ENCODE measurements around the gene CORO2B.
A peak's percentile ranks its signal among the peaks of the same experiment; 100 is the strongest.

The CORO2B gene

DNA sequence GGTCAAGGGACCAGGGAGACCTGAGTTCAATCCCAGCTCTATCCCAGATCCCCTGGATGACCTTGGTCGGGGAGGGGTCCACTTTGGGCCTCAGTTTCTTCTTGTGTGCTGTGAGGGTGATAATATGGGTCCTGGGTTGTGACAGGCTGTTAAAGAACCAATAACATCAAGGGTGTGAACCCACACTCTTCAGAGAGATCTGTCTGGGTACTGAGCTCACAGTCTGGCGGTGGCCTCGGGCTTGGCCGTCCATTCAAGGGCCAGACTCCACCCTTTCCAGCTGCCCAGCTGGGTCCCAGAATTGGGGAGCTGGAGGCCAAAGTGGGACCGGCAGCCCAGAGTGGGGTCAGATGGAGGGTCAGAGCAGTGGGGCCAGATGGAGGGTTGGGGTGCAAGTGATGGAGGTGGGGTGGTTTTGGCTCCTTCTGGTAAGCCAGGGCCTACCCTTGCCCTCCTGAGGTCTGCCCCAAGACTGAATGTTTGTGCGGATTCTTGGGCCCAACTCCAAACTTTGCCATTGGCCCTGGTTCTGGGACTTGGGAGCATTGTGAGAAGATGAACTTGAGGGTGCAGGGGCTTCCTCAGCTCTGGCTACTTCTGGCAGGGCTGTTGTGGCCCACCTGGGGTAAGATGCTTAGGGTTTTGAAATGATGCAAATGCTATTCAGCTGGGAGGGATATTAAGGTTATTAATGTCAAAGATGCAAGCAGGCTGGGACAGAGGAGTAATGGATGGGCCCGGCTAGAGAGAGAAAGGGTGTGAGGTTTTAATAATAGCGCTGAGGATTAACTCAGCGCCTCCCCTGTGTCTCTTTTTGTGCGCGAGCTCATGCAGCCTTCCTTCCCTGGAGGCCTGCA lies 1.5 kb downstream of the CORO2B start:
- Histone ChIP-seq H3K4me3 (ENCODE audit: low read depth in 1 of 2, low read length in 2 of 2) (peak overlapping the region; percentile 26 to 57), H3K27ac (ENCODE audit: low read length) (no peak overlapping the region), H3K27me3 (ENCODE audit: low read depth, low read length) (peaks cover 18% of the 10 kb centered on the region)

DNA sequence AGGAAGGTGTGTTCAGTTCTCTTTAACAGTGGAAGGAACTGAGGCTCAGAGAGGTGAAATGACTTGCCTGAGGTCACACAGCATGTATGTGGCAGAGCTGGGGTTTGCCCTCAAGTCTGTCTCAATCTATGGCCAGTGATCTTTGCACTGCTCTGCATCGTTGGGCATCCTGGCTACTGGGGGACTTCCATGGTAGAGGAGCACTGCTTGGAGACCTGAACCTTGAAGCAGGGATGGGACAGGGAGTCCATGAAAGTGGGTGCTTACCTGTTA lies 2.0 kb downstream of the CORO2B start:
- Histone ChIP-seq H3K27ac (ENCODE audit: low read length) (no peak overlapping the region), H3K36me3 (ENCODE audit: control insufficient read depth in 1 of 2, insufficient read depth in 2 of 2, low read length in 2 of 2) (no peaks in the 10 kb centered on the region), H3K4me1 (ENCODE audit: control insufficient read depth in 1 of 2, insufficient read depth in 2 of 2, low read length in 2 of 2) (peaks cover 5 to 22% of the 10 kb centered on the region in 2 donors), H3K4me3 (ENCODE audit: low read depth in 1 of 2, low read length in 2 of 2) (no peak overlapping the region), H3K27me3 (ENCODE audit: low read depth, low read length) (peaks cover 18% of the 10 kb centered on the region), H3K9me3 (ENCODE audit: control insufficient read depth in 1 of 2, low read length in 2 of 2) (no peaks in the 10 kb centered on the region)

More for the DNA sequence above, 1.5 kb downstream of the CORO2B start:
- Histone ChIP-seq H3K4me1 (ENCODE audit: control insufficient read depth in 1 of 2, insufficient read depth in 2 of 2, low read length in 2 of 2) (peaks cover 5 to 22% of the 10 kb centered on the region in 2 donors), H3K36me3 (ENCODE audit: control insufficient read depth in 1 of 2, insufficient read depth in 2 of 2, low read length in 2 of 2) (no peaks in the 10 kb centered on the region), H3K9me3 (ENCODE audit: control insufficient read depth in 1 of 2, low read length in 2 of 2) (no peaks in the 10 kb centered on the region)

DNA sequence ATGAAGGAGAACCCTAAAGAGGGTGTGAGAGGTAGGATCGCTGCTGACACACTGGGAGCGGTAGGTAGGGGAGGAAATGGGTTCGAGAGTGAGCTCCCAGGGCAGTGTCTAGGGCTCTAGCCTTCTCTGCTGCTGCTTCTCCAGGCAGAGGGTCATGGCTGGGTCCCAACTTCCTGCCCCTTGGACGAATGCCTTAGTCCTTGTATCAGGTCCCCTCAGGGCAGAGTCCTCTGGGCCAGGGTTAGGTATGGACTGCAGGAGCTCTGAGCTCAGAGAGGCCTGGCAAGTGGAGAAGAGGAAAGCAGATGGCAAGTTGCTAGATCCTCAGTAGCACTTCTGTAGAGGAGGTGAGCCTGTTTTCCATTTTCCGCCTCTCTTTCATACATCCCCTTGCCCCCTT lies 2.9 kb downstream of the CORO2B start:
- H3K27ac ChIP-seq (ENCODE audit: low read length), result no peak overlapping the region

DNA sequence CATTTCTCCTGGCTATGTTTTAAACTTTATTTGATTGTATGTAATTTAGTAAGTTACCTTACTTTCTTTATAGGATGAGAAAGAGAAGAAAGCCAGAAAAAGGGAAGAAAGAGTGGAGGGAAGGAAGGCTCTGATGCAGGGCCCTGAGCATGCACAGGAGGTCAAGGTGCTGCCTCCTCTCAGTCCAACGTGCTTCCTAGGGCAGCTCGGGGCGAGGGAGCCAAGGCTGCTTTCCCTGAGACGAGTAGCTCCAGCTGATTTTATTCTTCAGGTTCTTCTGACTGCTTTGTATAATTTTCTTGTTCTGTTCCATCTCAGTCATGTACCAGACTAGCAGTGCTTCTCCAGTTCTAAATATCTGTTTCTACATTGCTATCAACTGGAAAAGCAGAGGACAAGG lies 3.4 kb downstream of the CORO2B start:
- Histone ChIP-seq H3K4me3 (ENCODE audit: low read depth in 1 of 2, low read length in 2 of 2) (no peak overlapping the region), H3K9me3 (ENCODE audit: control insufficient read depth in 1 of 2, low read length in 2 of 2) (no peaks in the 10 kb centered on the region), H3K36me3 (ENCODE audit: control insufficient read depth in 1 of 2, insufficient read depth in 2 of 2, low read length in 2 of 2) (no peaks in the 10 kb centered on the region), H3K27ac (ENCODE audit: low read length) (no peak overlapping the region), H3K4me1 (ENCODE audit: control insufficient read depth in 1 of 2, insufficient read depth in 2 of 2, low read length in 2 of 2) (peaks cover 5 to 22% of the 10 kb centered on the region in 2 donors), H3K27me3 (ENCODE audit: low read depth, low read length) (peaks cover 10% of the 10 kb centered on the region)

More for the DNA sequence above, 2.9 kb downstream of the CORO2B start:
- H3K27me3 ChIP-seq (ENCODE audit: low read depth, low read length), result peaks cover 15% of the 10 kb centered on the region
- no peaks in the 10 kb centered on the region for H3K36me3 ChIP-seq (ENCODE audit: control insufficient read depth in 1 of 2, insufficient read depth in 2 of 2, low read length in 2 of 2)
- no peaks in the 10 kb centered on the region for H3K9me3 ChIP-seq (ENCODE audit: control insufficient read depth in 1 of 2, low read length in 2 of 2)
- peaks cover 5 to 22% of the 10 kb centered on the region in 2 donors for H3K4me1 ChIP-seq (ENCODE audit: control insufficient read depth in 1 of 2, insufficient read depth in 2 of 2, low read length in 2 of 2)
- no peak overlapping the region for H3K4me3 ChIP-seq (ENCODE audit: low read depth in 1 of 2, low read length in 2 of 2)

DNA sequence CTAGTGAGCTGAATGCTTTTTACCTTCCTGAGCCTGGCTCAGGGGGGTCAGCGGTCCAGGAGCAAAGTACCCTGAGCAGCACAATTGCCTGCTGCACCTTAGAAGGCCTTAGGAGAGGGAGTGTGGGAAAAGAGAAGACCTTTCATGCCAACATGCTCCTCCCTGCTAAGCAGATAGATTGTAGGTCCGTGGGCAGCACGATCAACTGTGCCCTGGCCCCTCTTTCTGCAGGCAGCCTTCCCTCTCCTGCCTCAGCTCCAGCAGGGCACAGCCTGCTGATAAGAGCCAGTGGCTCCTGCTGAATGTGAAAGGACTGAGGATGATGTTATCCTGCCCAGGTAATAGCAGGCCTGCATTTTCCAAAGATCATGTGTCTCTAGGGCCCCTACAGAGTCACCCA lies 4.1 kb downstream of the CORO2B start:
- peaks cover 3 to 20% of the 10 kb centered on the region in 2 donors for H3K4me1 ChIP-seq (ENCODE audit: control insufficient read depth in 1 of 2, insufficient read depth in 2 of 2, low read length in 2 of 2)
- no peak overlapping the region for H3K4me3 ChIP-seq (ENCODE audit: low read depth in 1 of 2, low read length in 2 of 2)
- H3K9me3 ChIP-seq (ENCODE audit: control insufficient read depth in 1 of 2, low read length in 2 of 2), result no peaks in the 10 kb centered on the region
- H3K27me3 ChIP-seq (ENCODE audit: low read depth, low read length), result peaks cover 6% of the 10 kb centered on the region
- H3K36me3 ChIP-seq (ENCODE audit: control insufficient read depth in 1 of 2, insufficient read depth in 2 of 2, low read length in 2 of 2), result no peaks in the 10 kb centered on the region
- H3K27ac ChIP-seq (ENCODE audit: low read length), result no peak overlapping the region

DNA sequence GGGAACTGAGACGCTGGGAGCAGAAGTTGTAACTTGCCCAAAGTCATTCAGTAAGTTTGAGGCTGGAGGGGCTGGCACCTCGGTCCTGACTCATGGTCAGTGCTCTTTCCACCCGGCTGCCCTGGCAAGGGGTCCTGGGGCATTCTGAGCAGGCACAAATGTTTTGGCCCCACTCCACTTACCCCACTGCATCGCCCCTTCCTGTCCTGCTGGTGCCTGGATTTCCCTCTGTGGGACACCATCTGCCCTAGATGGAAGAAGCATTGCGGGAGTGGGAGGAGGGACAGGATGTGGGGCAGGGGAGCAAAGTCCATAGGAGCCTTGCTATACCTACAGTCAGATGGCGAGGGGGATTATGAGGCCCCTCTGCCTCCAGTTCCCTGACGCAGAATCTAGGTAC lies 4.5 kb downstream of the CORO2B start:
- Histone ChIP-seq H3K27me3 (ENCODE audit: low read depth, low read length) (peaks cover 2% of the 10 kb centered on the region), H3K4me3 (ENCODE audit: low read depth in 1 of 2, low read length in 2 of 2) (no peak overlapping the region), H3K9me3 (ENCODE audit: control insufficient read depth in 1 of 2, low read length in 2 of 2) (no peaks in the 10 kb centered on the region), H3K36me3 (ENCODE audit: control insufficient read depth in 1 of 2, insufficient read depth in 2 of 2, low read length in 2 of 2) (no peaks in the 10 kb centered on the region), H3K27ac (ENCODE audit: low read length) (no peak overlapping the region), H3K4me1 (ENCODE audit: control insufficient read depth in 1 of 2, insufficient read depth in 2 of 2, low read length in 2 of 2) (peaks cover 0 to 16% of the 10 kb centered on the region in 2 donors)

DNA sequence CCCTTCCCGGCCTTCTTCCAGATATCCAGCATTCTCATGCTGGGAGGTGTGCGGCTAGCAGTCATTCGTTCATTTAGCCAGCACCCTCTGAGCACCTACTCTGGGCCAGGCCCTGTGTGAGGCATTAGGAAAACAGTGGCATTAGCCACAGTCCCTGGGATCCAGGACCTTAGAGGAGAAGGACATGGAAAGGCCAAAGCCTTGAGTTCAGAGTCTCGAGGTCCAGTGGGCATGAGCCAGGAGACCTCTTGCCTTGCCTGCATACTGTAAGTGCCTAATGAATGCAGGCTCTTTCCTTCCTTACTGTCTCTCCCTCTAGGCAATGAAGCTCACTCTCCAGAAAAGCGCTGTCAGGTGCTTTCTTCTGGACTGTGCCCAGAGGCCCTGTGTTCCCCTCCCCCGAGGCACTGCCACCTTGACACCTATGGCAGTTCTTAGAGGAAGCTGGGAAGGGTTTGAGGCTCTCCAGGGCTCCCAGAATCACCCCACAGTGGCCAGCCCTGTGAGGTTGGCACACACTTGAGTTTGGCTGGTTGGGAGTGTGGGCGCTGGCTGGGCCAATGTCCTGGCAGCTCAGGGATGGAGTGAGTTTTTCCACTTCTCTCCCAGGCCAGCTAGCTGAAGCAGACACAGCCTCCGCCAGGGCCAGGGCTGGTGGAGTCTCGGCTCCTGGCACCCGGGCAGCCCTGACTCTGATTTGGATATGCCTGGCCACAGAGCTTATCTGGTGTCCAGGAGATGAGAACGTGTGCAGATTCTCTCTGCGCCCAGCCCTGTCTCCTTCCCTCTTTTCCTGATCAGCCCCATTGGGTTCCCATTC lies 5.4 kb downstream of the CORO2B start:
- H3K27ac ChIP-seq (ENCODE audit: low read length), result no peak overlapping the region
- H3K4me1 ChIP-seq (ENCODE audit: control insufficient read depth in 1 of 2, insufficient read depth in 2 of 2, low read length in 2 of 2), result peaks cover 0 to 16% of the 10 kb centered on the region in 2 donors

DNA sequence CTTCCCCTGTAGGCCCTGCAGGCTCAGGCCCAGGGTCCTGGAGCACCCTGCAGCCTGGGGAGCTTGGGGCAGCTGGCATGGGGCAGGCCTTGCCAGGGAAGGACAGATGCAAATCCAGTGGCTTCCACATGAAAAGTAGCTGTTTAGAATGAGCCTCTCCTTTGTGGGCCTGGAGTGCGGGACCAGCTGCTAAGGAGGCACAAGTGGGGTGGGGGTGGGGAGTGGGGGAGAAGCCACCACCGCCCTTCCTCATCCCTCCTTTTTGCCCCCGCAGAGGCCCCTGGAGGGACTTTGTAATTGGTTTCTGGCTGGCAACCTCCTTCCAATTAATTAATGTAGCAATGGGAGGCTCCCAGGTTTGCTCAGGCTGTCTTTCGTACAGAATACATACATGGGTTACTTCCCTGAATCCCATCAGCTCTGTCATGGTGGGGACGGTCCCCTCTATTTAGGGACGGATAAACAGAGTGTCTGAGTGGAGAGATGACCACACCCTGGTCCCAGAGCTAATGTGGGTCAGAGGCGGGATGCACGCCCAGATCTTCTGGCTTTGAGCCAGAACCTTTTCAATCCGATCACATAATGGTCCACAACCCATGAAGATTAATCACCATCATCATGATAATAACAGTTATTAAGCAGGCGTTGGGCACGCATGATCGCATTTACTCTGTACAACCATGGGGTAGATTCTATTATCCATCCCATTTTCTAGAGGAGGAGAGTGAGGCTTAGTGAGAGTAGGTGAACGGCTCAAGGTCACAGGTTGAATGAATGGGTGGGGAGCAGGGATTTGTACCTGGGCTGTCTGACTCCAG lies 6.2 kb downstream of the CORO2B start:
- Histone ChIP-seq H3K27me3 (ENCODE audit: low read depth, low read length) (no peaks in the 10 kb centered on the region), H3K4me3 (ENCODE audit: low read depth in 1 of 2, low read length in 2 of 2) (no peak overlapping the region), H3K36me3 (ENCODE audit: control insufficient read depth in 1 of 2, insufficient read depth in 2 of 2, low read length in 2 of 2) (no peaks in the 10 kb centered on the region), H3K27ac (ENCODE audit: low read length) (no peak overlapping the region), H3K4me1 (ENCODE audit: control insufficient read depth in 1 of 2, insufficient read depth in 2 of 2, low read length in 2 of 2) (peaks cover 0 to 12% of the 10 kb centered on the region in 2 donors), H3K9me3 (ENCODE audit: control insufficient read depth in 1 of 2, low read length in 2 of 2) (no peaks in the 10 kb centered on the region)

More for the DNA sequence above, 5.4 kb downstream of the CORO2B start:
- Histone ChIP-seq H3K4me3 (ENCODE audit: low read depth in 1 of 2, low read length in 2 of 2) (no peak overlapping the region), H3K36me3 (ENCODE audit: control insufficient read depth in 1 of 2, insufficient read depth in 2 of 2, low read length in 2 of 2) (no peaks in the 10 kb centered on the region), H3K27me3 (ENCODE audit: low read depth, low read length) (no peaks in the 10 kb centered on the region), H3K9me3 (ENCODE audit: control insufficient read depth in 1 of 2, low read length in 2 of 2) (no peaks in the 10 kb centered on the region)

DNA sequence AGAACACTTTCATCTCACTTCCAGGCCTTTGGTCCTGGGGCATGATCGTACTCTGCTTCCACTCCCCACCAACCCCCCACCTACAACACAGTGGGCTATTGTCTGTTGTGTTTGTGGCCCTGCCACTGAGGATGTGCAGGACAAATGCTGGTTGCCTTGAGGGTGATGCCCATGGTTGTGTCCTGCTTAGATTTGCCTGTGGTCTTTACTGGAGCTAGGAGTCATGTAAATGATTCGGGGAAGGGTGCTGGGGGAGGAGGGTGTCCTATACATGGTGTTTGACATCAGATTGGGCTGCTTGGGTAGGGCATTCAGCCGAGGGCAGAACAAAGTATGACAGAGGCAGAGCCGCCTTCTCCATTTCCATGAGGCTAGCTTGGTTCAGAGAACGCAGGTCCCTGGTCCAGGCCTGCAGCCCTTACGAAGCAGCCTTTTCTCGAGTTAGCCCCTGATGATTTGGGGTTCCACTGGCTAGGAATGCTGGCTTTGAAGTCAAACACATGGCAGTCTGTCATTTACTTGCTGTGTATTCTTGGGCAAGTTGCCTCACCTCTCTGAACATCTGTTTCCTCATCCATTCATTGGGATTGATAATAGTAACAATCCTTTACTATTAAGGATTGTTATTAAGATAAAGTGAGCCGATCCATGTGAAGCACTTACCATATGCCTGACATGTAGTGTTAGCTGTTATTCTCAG lies 6.9 kb downstream of the CORO2B start:
- H3K27me3 ChIP-seq (ENCODE audit: low read depth, low read length), result no peaks in the 10 kb centered on the region
- H3K27ac ChIP-seq (ENCODE audit: low read length), result no peak overlapping the region
- no peaks in the 10 kb centered on the region for H3K9me3 ChIP-seq (ENCODE audit: control insufficient read depth in 1 of 2, low read length in 2 of 2)
- no peak overlapping the region for H3K4me3 ChIP-seq (ENCODE audit: low read depth in 1 of 2, low read length in 2 of 2)
- H3K4me1 ChIP-seq (ENCODE audit: control insufficient read depth in 1 of 2, insufficient read depth in 2 of 2, low read length in 2 of 2), result peaks cover 0 to 15% of the 10 kb centered on the region in 2 donors
- H3K36me3 ChIP-seq (ENCODE audit: control insufficient read depth in 1 of 2, insufficient read depth in 2 of 2, low read length in 2 of 2), result no peaks in the 10 kb centered on the region

DNA sequence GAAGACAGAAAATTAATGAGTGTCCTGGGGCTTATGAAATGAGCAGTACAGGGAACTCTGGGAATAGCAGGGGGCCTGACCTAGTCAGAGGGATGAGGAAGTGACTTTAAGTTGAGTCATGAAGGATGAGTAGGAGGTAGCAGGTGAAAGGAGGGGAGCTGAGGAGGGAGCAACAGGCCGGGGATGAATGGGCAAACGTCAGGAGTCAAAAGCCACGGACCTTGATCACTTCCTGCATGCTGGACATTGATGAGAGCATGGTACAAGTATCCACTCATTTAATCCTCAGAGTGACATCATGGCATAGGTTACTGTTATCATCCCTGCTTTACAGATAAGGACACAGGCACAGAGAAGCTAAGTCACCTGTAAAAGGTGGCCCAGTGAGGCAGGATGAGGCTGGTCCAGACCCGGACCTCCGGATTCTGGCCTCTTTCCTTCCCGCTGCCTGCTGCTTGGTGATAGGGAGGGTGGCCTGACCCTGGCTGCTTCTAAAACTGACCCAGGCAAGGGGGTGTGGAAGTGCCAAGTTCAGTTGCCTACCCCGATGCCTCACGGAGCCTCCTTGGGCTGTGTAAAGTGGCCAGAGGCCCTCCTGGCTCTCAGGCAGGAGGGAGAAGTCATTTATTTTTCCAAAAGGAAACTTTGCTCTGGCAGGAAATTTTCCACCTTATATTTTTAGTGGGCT lies 7.6 kb downstream of the CORO2B start:
- Histone ChIP-seq H3K4me3 (ENCODE audit: low read depth in 1 of 2, low read length in 2 of 2) (no peak overlapping the region), H3K27me3 (ENCODE audit: low read depth, low read length) (no peaks in the 10 kb centered on the region), H3K9me3 (ENCODE audit: control insufficient read depth in 1 of 2, low read length in 2 of 2) (no peaks in the 10 kb centered on the region), H3K36me3 (ENCODE audit: control insufficient read depth in 1 of 2, insufficient read depth in 2 of 2, low read length in 2 of 2) (no peaks in the 10 kb centered on the region), H3K4me1 (ENCODE audit: control insufficient read depth in 1 of 2, insufficient read depth in 2 of 2, low read length in 2 of 2) (peaks cover 0 to 15% of the 10 kb centered on the region in 2 donors), H3K27ac (ENCODE audit: low read length) (no peak overlapping the region)
